ENCODE results near the gene KCNA10. TPM values are rescaled to one million over a fixed set of nuclear protein-coding genes. Genes with fewer than 3 reads are reported as not detected.

KCNA10 gene
- total RNA-seq, 1 experiment from 2014 or later, result not detected

GRCh38 chr1:110565565-110565964, 46.6 kb upstream of the KCNA10 start:
- intact Hi-C loops (cut with micrococcal nuclease), result no loop called here
- H2AFZ ChIP-seq (ENCODE audit: low read depth, low read length, poor library complexity, severe bottlenecking), result no peak overlapping the region
- H3K27me3 ChIP-seq (ENCODE audit: insufficient read depth, low read length), result peaks cover 50% of the 10 kb centered on the region
- TF ChIP-seq, protein P1, sequence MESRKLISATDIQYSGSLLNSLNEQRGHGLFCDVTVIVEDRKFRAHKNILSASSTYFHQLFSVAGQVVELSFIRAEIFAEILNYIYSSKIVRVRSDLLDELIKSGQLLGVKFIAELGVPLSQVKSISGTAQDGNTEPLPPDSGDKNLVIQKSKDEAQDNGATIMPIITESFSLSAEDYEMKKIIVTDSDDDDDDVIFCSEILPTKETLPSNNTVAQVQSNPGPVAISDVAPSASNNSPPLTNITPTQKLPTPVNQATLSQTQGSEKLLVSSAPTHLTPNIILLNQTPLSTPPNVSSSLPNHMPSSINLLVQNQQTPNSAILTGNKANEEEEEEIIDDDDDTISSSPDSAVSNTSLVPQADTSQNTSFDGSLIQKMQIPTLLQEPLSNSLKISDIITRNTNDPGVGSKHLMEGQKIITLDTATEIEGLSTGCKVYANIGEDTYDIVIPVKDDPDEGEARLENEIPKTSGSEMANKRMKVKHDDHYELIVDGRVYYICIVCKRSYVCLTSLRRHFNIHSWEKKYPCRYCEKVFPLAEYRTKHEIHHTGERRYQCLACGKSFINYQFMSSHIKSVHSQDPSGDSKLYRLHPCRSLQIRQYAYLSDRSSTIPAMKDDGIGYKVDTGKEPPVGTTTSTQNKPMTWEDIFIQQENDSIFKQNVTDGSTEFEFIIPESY (IDR thresholded peaks at IDR 0.05; ENCODE audit: extremely low read depth, insufficient replicate concordance, low read length), result no peak
- TF ChIP-seq ELF1 (IDR thresholded peaks at IDR 0.05; ENCODE audit: borderline replicate concordance, low read depth) (no peak), SIN3A (IDR thresholded peaks at IDR 0.05; ENCODE audit: low read depth) (no peak), EZH2phosphoT487 (IDR thresholded peaks at IDR 0.05; ENCODE audit: borderline replicate concordance) (no peak), POLR2A (IDR thresholded peaks at IDR 0.05; ENCODE audit: borderline replicate concordance, extremely low read depth, insufficient read depth, insufficient read length) (no peak)
- TF ChIP-seq, protein P2, sequence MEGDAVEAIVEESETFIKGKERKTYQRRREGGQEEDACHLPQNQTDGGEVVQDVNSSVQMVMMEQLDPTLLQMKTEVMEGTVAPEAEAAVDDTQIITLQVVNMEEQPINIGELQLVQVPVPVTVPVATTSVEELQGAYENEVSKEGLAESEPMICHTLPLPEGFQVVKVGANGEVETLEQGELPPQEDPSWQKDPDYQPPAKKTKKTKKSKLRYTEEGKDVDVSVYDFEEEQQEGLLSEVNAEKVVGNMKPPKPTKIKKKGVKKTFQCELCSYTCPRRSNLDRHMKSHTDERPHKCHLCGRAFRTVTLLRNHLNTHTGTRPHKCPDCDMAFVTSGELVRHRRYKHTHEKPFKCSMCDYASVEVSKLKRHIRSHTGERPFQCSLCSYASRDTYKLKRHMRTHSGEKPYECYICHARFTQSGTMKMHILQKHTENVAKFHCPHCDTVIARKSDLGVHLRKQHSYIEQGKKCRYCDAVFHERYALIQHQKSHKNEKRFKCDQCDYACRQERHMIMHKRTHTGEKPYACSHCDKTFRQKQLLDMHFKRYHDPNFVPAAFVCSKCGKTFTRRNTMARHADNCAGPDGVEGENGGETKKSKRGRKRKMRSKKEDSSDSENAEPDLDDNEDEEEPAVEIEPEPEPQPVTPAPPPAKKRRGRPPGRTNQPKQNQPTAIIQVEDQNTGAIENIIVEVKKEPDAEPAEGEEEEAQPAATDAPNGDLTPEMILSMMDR (IDR thresholded peaks at IDR 0.05 in 2 of 3, conservative IDR thresholded peaks at IDR 0.05 in 1 of 3; ENCODE audit: borderline replicate concordance in 1 of 3, insufficient read depth in 1 of 3, low read depth in 2 of 3, low read length in 2 of 3), result no peak
- no peak overlapping the region for H3K9ac ChIP-seq (ENCODE audit: low read length)
- POLR2A ChIA-PET, result no interaction called here
- H3K4me1 ChIP-seq (ENCODE audit: control insufficient read depth in 1 of 2, insufficient read depth in 2 of 2, low read length in 2 of 2), result peaks cover 0 to 6% of the 10 kb centered on the region in 2 experiments; a peak in 1 of 4 replicates
- no peaks in the 10 kb centered on the region for H3K9me3 ChIP-seq (ENCODE audit: control insufficient read depth in 1 of 2, insufficient read depth in 1 of 2, low read depth in 1 of 2, low read length in 2 of 2)
- BruUV-seq (replicated peaks), result no TSS peak
- H4K20me1 ChIP-seq (ENCODE audit: insufficient read depth), result no peaks in the 10 kb centered on the region
- H3K4me2 ChIP-seq (ENCODE audit: low read length), result no peak overlapping the region
- H3K36me3 ChIP-seq (ENCODE audit: control insufficient read depth in 1 of 2, insufficient read depth in 2 of 2, low read length in 2 of 2), result no peaks in the 10 kb centered on the region
- RAD21 ChIA-PET (ENCODE audit: low non-redundant PET in 1 of 2, low total read pairs in 2 of 2, uncharacterized antibody in 2 of 2, unreplicated experiment in 2 of 2), result no interaction called here
- CTCF ChIA-PET, result no interaction called here
- H3K4me3 ChIP-seq (replicated peaks in 1 of 2; ENCODE audit: low read depth in 1 of 2, low read length in 2 of 2), result no peak overlapping the region
- no peak for DNase-seq (ENCODE audit: low read depth, low spot score)
- H3K79me2 ChIP-seq (ENCODE audit: insufficient read depth, low read length), result no peaks in the 10 kb centered on the region
- no peaks in the 10 kb centered on the region for H3K9me2 ChIP-seq (ENCODE audit: insufficient read depth)
- H3K27ac ChIP-seq (ENCODE audit: low read depth, low read length), result no peak overlapping the region
- ATAC-seq, result no peak
